Measurements from ENCODE around the gene CARNS1.

GRCh38 chr11:67441731-67442351, 26.4 kb downstream of the CARNS1 start:
- TF ChIP-seq POLR2A (IDR thresholded peaks at IDR 0.05; ENCODE audit: insufficient read depth in 1 of 2, low read depth in 2 of 2, low read length in 2 of 2) (no peak), CHCHD3 (CRISPR knock-in tag; IDR thresholded peaks at IDR 0.05) (no peak), TBX2 (CRISPR knock-in tag; IDR thresholded peaks at IDR 0.05; ENCODE audit: borderline replicate concordance) (no peak), XBP1 (CRISPR knock-in tag; IDR thresholded peaks at IDR 0.05) (no peak), SUZ12 (IDR thresholded peaks at IDR 0.05; ENCODE audit: low read depth, low read length) (no peak), GABPA (IDR thresholded peaks at IDR 0.05; ENCODE audit: low read depth, low read length) (no peak), GABPA (CRISPR knock-in tag; IDR thresholded peaks at IDR 0.05; ENCODE audit: low read depth) (no peak), ZNF263 (CRISPR knock-in tag; IDR thresholded peaks at IDR 0.05) (no peak), ZNF276 (CRISPR knock-in tag; IDR thresholded peaks at IDR 0.05; ENCODE audit: low read depth) (no peak), ZBTB40 (IDR thresholded peaks at IDR 0.05) (no peak), ZBTB40 (CRISPR knock-in tag; IDR thresholded peaks at IDR 0.05) (no peak), POLR2G (IDR thresholded peaks at IDR 0.05; ENCODE audit: low read depth, low read length) (no peak), DZIP1 (CRISPR knock-in tag; IDR thresholded peaks at IDR 0.05) (no peak), ZNF501 (CRISPR knock-in tag; IDR thresholded peaks at IDR 0.05) (no peak), FOXA3 (CRISPR knock-in tag; IDR thresholded peaks at IDR 0.05) (no peak)
- TF ChIP-seq, protein P1, sequence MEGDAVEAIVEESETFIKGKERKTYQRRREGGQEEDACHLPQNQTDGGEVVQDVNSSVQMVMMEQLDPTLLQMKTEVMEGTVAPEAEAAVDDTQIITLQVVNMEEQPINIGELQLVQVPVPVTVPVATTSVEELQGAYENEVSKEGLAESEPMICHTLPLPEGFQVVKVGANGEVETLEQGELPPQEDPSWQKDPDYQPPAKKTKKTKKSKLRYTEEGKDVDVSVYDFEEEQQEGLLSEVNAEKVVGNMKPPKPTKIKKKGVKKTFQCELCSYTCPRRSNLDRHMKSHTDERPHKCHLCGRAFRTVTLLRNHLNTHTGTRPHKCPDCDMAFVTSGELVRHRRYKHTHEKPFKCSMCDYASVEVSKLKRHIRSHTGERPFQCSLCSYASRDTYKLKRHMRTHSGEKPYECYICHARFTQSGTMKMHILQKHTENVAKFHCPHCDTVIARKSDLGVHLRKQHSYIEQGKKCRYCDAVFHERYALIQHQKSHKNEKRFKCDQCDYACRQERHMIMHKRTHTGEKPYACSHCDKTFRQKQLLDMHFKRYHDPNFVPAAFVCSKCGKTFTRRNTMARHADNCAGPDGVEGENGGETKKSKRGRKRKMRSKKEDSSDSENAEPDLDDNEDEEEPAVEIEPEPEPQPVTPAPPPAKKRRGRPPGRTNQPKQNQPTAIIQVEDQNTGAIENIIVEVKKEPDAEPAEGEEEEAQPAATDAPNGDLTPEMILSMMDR (CRISPR knock-in tag; IDR thresholded peaks at IDR 0.05): no peak
